Thyroid gland (tissue), 4 donors: ENCODE data around the gene SKI. TPM values are rescaled to one million over a fixed set of nuclear protein-coding genes. Genes with fewer than 3 reads are reported as not detected.
"Not testable (repeated sequence)": the region's sequence is repeated elsewhere in the genome, so short reads cannot be mapped to it uniquely, and the experiment has no call there.

Experiments
- DNase-seq, 2 donors: peaks; one replicate each; pipeline ENCODE4 v3.0.0-alpha.2; 2019
- H3K27ac ChIP-seq, 3 donors: fragments of 200-600 bp; sonication (generic); 1 replicate in 2 of 3; 2 replicates in 1 of 3; pipeline ENCODE4 v1.5.1; 2016 to 2019; ENCODE audit warnings: mild to moderate bottlenecking in 1 of 3, moderate library complexity in 1 of 3
- H3K27me3 ChIP-seq: fragments of 200-600 bp; sonication (generic); one replicate; pipeline ENCODE4 v1.5.1; 2019
- H3K36me3 ChIP-seq, 2 donors: fragments of 200-600 bp; sonication (generic); one replicate each; pipeline ENCODE4 v1.5.1; 2016 to 2019
- H3K4me1 ChIP-seq, 2 donors: fragments of 200-600 bp; sonication (generic); one replicate each; pipeline ENCODE4 v1.5.1; 2017 to 2019
- H3K4me3 ChIP-seq, 3 donors: fragments of 200-600 bp; sonication (generic); replicated peaks in 1 of 3; 1 replicate in 2 of 3; 2 replicates in 1 of 3; pipeline ENCODE4 v1.5.1; 2016; ENCODE audit warnings: mild to moderate bottlenecking in 1 of 3
- H3K9me3 ChIP-seq: fragments of 200-600 bp; sonication (generic); one replicate; pipeline ENCODE4 v1.5.1; 2017
- POLR2A ChIP-seq, 2 donors: fragments of 450-650 bp; IDR thresholded peaks; one replicate each; pipeline ENCODE4 v1.6.1; 2017; ENCODE audit warnings: antibody characterized with exemption in 2 of 2, mild to moderate bottlenecking in 2 of 2, moderate library complexity in 1 of 2
- WGBS, 2 donors: methylation state at CpG; one replicate each; pipeline ENCODE4 v1.1.5; 2017; 5-methylcytosine and 5-hydroxymethylcytosine counted together
- intact Hi-C: fragments of 100-400 bp; cut with DNase I; formaldehyde crosslinking; loops from one replicate; pipeline ENCODE4 v1.15.1; 2023
- total RNA-seq, 4 donors: library from RNA; depleted of rRNA; stranded (reverse); fragments of >200 nt; gene quantifications; one replicate each; pipeline ENCODE4 v1.2.3, GENCODE V29; 2016
- TF ChIP-seq, protein P1 (sequence below), 6 experiments: fragments of 200-600 bp in 3 of 6; fragments of 450-650 bp in 3 of 6; sonication (generic) in 3 of 6; IDR thresholded peaks; one replicate each; pipeline ENCODE4 v1.5.1; 2016 to 2019; ENCODE audit warnings: antibody characterized with exemption in 6 of 6, mild to moderate bottlenecking in 2 of 6, inconsistent platforms in 1 of 6, moderate library complexity in 1 of 6

The SKI gene
- total RNA-seq, 4 donors from 2014 or later, result 31.4 to 59.6 (median 39.9) TPM

DNA sequence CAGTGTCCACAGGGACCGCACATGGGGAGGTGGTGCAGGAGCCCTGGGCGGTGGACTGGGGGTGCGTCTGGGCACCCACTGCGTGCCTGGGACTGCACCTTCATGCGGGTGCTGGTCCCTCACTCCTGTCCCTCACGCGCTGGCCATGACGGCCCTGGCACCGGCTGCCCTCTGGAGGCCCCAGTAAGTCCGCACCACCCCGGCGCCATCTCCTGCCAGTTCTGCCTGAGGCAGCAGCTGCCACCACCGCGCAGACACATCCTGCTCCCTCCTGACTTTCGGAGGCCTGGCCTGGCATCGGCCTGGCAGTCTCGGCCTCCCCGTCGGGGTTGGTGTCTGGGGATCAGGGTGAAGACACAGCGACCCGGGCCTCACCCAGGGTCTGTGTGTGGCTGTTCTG is 98.4 kb downstream of the SKI start:
- Histone ChIP-seq H3K36me3 (no peaks in the 10 kb centered on the region), H3K27ac (no peak overlapping the region), H3K27me3 (no peaks in the 10 kb centered on the region), H3K4me1 (peaks cover 24 to 37% of the 10 kb centered on the region in 2 donors), H3K4me3 (no peak overlapping the region), H3K9me3 (no peaks in the 10 kb centered on the region)
- TF ChIP-seq POLR2A (IDR thresholded peaks at IDR 0.05), result no peak
- TF ChIP-seq, protein P1, sequence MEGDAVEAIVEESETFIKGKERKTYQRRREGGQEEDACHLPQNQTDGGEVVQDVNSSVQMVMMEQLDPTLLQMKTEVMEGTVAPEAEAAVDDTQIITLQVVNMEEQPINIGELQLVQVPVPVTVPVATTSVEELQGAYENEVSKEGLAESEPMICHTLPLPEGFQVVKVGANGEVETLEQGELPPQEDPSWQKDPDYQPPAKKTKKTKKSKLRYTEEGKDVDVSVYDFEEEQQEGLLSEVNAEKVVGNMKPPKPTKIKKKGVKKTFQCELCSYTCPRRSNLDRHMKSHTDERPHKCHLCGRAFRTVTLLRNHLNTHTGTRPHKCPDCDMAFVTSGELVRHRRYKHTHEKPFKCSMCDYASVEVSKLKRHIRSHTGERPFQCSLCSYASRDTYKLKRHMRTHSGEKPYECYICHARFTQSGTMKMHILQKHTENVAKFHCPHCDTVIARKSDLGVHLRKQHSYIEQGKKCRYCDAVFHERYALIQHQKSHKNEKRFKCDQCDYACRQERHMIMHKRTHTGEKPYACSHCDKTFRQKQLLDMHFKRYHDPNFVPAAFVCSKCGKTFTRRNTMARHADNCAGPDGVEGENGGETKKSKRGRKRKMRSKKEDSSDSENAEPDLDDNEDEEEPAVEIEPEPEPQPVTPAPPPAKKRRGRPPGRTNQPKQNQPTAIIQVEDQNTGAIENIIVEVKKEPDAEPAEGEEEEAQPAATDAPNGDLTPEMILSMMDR (IDR thresholded peaks at IDR 0.05), result no peak
- intact Hi-C loops, result no loop called here
- 87 to 94% methylated on average over 9 to 16 of the region's 21 CpGs for WGBS, 2 donors
- DNase-seq, result no peak

DNA sequence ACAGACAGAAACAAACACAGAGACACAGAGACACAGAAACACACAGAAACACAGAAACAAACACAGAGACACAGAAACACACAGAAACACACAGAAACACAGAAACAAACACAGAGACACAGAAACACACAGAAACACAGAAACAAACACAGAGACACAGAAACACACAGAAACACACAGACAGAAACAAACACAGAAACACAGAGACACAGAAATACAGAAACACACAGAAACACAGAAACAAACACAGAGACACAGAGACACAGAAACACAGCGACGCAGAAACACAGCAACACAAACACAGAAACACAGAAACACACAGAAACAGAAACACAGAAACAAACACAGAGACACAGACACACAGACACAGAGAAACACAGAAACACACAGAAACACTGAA is 99.0 kb downstream of the SKI start:
- DNase-seq, intact Hi-C loops, H3K9me3 ChIP-seq, H3K27ac ChIP-seq, H3K27me3 ChIP-seq, H3K36me3 ChIP-seq, H3K4me3 ChIP-seq: not testable (repeated sequence)
- H3K4me1 ChIP-seq, result peaks cover 21 to 31% of the 10 kb centered on the region in 2 donors
- WGBS, 2 donors, result 93 to 97% methylated on average over 2 of the region's 2 CpGs

DNA sequence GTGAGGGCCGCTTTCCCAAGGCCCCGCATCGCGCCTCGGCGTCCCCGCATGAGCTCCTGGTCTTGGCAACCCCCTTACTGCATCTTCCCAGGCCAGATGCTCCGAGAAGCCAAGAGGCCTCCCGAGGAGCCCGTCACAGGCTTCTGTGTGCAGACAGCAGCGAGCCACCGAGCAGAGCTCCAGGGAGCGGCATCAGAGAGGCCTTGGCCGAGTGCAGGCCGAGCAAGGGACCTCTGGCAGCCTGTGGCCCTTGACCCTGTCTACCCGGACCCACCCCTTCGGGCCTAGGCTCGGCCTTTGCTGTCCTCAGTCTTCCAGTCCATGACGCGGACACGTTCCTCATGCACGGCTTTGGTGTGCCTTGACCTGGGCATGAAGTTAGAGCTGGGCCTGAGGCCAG is 99.7 kb downstream of the SKI start:
- H3K27ac ChIP-seq, result no peak overlapping the region
- 89 to 100% methylated on average over 3 to 22 of the region's 22 CpGs for WGBS, 2 donors
- H3K36me3 ChIP-seq, result no peaks in the 10 kb centered on the region
- no peak for DNase-seq
- peaks cover 16 to 24% of the 10 kb centered on the region in 2 donors for H3K4me1 ChIP-seq
- intact Hi-C loops, result no loop called here
- H3K27me3 ChIP-seq, result no peaks in the 10 kb centered on the region
- H3K4me3 ChIP-seq, result no peak overlapping the region
- TF ChIP-seq, protein P1 (IDR thresholded peaks at IDR 0.05), result no peak
- no peak for TF ChIP-seq POLR2A (IDR thresholded peaks at IDR 0.05)
- no peaks in the 10 kb centered on the region for H3K9me3 ChIP-seq

- no peak for DNase-seq
- WGBS, 2 donors, result 90 to 92% methylated on average over 15 to 16 of the region's 24 CpGs
- Histone ChIP-seq H3K4me3 (no peak overlapping the region), H3K27me3 (no peaks in the 10 kb centered on the region), H3K9me3 (no peaks in the 10 kb centered on the region), H3K4me1 (peaks cover 9 to 14% of the 10 kb centered on the region in 2 donors), H3K36me3 (no peaks in the 10 kb centered on the region), H3K27ac (no peak overlapping the region)
- intact Hi-C loops, result no loop called here
- TF ChIP-seq, protein P1 (IDR thresholded peaks at IDR 0.05), result no peak
- TF ChIP-seq POLR2A (IDR thresholded peaks at IDR 0.05), result no peak
Observed at GRCh38 chr1:2328676-2329455, 100.7 kb downstream of the SKI start.

DNA sequence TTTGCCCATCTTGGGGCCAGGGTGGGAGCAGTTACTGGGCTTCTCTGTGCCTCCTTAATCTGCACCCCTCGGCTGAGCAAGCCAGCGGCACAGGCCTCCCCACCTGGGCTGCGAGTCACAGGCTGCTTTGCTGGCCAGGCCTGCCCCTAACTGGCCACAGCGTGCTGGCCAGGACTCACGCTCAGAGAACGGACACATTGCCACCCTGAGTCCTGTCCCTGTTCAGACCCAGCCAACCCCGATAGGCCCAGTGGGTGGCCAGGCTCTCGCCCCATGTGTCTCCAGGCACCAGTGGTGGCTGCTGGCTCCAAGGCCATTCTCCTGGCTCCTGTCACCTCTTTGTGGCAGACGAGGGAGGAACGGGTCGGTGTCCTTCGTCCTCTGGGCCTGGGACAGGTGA is 101.9 kb downstream of the SKI start:
- Histone ChIP-seq H3K27me3 (no peaks in the 10 kb centered on the region), H3K36me3 (no peaks in the 10 kb centered on the region), H3K27ac (no peak overlapping the region), H3K4me1 (peaks cover 9 to 12% of the 10 kb centered on the region in 2 donors), H3K9me3 (no peaks in the 10 kb centered on the region), H3K4me3 (no peak overlapping the region)
- 85 to 94% methylated on average over 6 of the region's 12 CpGs for WGBS, 2 donors
- no peak for TF ChIP-seq POLR2A (IDR thresholded peaks at IDR 0.05)
- TF ChIP-seq, protein P1 (IDR thresholded peaks at IDR 0.05), result no peak
- DNase-seq, result no peak
- intact Hi-C loops, result no loop called here
